Measurements from ENCODE around the gene PPM1H. TPM values are rescaled to one million over a fixed set of nuclear protein-coding genes. Genes with fewer than 3 reads are reported as not detected.

Gene PPM1H
- total and polyA plus RNA-seq, 10 of the 15 experiments (the other 5 are each of a cell fraction or from before 2014, with no cell fraction given): 0.11 to 0.83 (median 0.49) TPM

GRCh38 chr12:62722971-62723680 lies 211.8 kb downstream of the PPM1H start (continued):
- no peak for TF ChIP-seq ZBTB33 (IDR thresholded peaks at IDR 0.05)

- Histone ChIP-seq H3K9me3 (replicated peaks; ENCODE audit: control insufficient read depth, insufficient read depth, low read length) (no peaks in the 10 kb centered on the region), H3K36me3 (ENCODE audit: control insufficient read depth in 2 of 2, insufficient read depth in 2 of 2, low read length in 1 of 2) (no peaks in the 10 kb centered on the region), H3K27me3 (replicated peaks in 1 of 2; ENCODE audit: control insufficient read depth in 2 of 2, insufficient read depth in 2 of 2, low read length in 1 of 2) (no peaks in the 10 kb centered on the region), H3K4me3 (no peak overlapping the region), H3K27ac (ENCODE audit: control insufficient read depth, insufficient read depth) (no peak overlapping the region), H3K9ac (ENCODE audit: control insufficient read depth, insufficient read depth, low read length) (no peak overlapping the region), H4K20me1 (ENCODE audit: control insufficient read depth, insufficient read depth) (no peaks in the 10 kb centered on the region), H3K4me2 (ENCODE audit: control insufficient read depth, insufficient read depth) (no peak overlapping the region), H2AFZ (ENCODE audit: control insufficient read depth, low read depth, low read length) (no peak overlapping the region), H3K4me1 (ENCODE audit: control insufficient read depth, insufficient read depth, low read length) (no peaks in the 10 kb centered on the region), H3K79me2 (ENCODE audit: control insufficient read depth, insufficient read depth, low read length) (no peaks in the 10 kb centered on the region)
- no peak for ATAC-seq
- no TSS peak for BruUV-seq (replicated peaks)
- no peak for DNase-seq (ENCODE audit: low read depth, low spot score)
- no peak for FAIRE-seq
- ChIA-PET RAD21 (ENCODE audit: unreplicated experiment) (interaction anchor here (0.5 kb wide), 1 partner anchor 1905 kb away, joined by 3 read pairs; no protein-coding TSS in a partner anchor), SMC1A (ENCODE audit: uncharacterized antibody, unreplicated experiment) (interaction anchor here (0.7 to 2.7 kb wide), 2 partner anchors 11 to 80 kb away, joined by 3 to 11 read pairs; no protein-coding TSS in a partner anchor), CTCF (interaction anchor here (0.9 to 1.3 kb wide), 2 partner anchors 11 to 74 kb away, joined by 3 to 6 read pairs; no protein-coding TSS in a partner anchor), POLR2A (no interaction called here)
- in situ Hi-C loops (cut with MboI) (no loop called here), intact Hi-C loops (cut with micrococcal nuclease; ENCODE audit: unreplicated experiment) (no loop called here)
- TF ChIP-seq E2F8 (IDR thresholded peaks at IDR 0.05; ENCODE audit: low read depth, partially characterized antibody) (no peak), TCF7 (IDR thresholded peaks at IDR 0.05; ENCODE audit: borderline replicate concordance) (no peak), TCF12 (IDR thresholded peaks at IDR 0.05; ENCODE audit: low read depth, low read length) (no peak), NR2C1 (IDR thresholded peaks at IDR 0.05) (no peak), GABPA (IDR thresholded peaks at IDR 0.05; ENCODE audit: low read depth) (no peak), RCOR1 (conservative IDR thresholded peaks at IDR 0.05; ENCODE audit: low read depth, low read length) (no peak), ASH2L (IDR thresholded peaks at IDR 0.05; ENCODE audit: borderline replicate concordance, low read depth) (no peak), IKZF1 (conservative IDR thresholded peaks at IDR 0.05) (no peak), SRF (IDR thresholded peaks at IDR 0.05; ENCODE audit: low read depth in 2 of 2, low read length in 2 of 2) (no peak), NRF1 (conservative IDR thresholded peaks at IDR 0.05; ENCODE audit: low read depth, low read length) (no peak), ZNF384 (IDR thresholded peaks at IDR 0.05; ENCODE audit: borderline replicate concordance, low read depth, low read length) (no peak), ZBTB33 (IDR thresholded peaks at IDR 0.05) (no peak), EP300 (IDR thresholded peaks at IDR 0.05; ENCODE audit: borderline replicate concordance in 1 of 2, control insufficient read depth in 1 of 2, low read depth in 2 of 2, low read length in 2 of 2) (no peak)
- WGBS (ENCODE audit: insufficient coverage, insufficient replicate concordance, low lambda C conversion rate, missing lambda C conversion rate): 76% methylated on average over 8 of the region's 8 CpGs
Observed at GRCh38 chr12:62720661-62721330, 214.2 kb downstream of the PPM1H start.

Measured in GM12878 (cell line).